SU-DHL-6 (cell line): ENCODE results near the gene CTRL.

Experiments used
- EZH2phosphoT487 ChIP-seq: fragments of 200-600 bp; sonication (generic), shearing (Covaris generic); conservative IDR thresholded peaks from 2 replicates; pipeline ENCODE4 v1.6.1; 2018; ENCODE audit warnings: mild to moderate bottlenecking, antibody characterized with exemption, low read length, moderate library complexity, mixed read lengths
- TF ChIP-seq, protein P1 (sequence below): fragments of 200-600 bp; sonication (generic); IDR thresholded peaks from one replicate; pipeline ENCODE4 v1.5.1; 2017; ENCODE audit warnings: antibody characterized with exemption, mild to moderate bottlenecking, low read length, moderate library complexity; ENCODE audit not compliant: insufficient read depth, poor library complexity, severe bottlenecking

DNA sequence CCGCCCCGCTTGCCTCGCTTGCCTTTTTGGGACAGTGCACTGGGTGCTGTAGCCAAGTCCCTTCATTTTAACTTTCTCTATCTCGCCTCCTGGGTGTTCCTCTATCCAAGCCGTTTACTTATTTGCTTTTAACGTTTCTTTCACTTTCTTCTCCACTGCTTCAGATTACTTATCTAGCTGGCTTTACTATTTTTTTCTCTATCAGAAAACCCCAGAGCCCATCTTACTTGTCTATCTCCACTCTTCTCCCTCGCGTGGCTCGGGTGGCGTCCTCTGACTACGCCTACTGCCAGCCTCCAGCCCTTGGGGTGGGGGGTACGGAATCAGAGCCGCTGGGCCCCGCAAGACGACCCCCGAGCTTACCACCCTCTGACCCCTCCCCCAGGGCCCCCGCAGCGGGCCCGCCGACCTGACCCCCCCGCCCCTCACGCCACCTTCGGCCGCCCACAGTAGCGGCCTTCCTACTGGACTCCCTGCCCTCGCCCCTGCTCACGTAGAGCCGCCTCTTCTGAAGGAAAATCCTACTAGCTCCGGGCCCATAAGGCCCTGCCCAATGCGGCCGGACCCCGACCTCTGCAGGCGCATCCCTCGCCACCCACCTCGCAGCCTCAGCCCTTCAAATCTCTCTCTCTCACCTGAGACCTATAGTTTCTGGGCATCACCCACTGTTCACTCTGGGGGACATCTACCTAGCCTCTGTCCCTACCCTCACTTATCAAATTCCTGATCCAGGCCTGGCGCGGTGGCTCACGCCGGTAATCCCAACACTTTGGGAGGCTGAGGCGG lies 37.8 kb upstream of the CTRL start:
- TF ChIP-seq, protein P1, sequence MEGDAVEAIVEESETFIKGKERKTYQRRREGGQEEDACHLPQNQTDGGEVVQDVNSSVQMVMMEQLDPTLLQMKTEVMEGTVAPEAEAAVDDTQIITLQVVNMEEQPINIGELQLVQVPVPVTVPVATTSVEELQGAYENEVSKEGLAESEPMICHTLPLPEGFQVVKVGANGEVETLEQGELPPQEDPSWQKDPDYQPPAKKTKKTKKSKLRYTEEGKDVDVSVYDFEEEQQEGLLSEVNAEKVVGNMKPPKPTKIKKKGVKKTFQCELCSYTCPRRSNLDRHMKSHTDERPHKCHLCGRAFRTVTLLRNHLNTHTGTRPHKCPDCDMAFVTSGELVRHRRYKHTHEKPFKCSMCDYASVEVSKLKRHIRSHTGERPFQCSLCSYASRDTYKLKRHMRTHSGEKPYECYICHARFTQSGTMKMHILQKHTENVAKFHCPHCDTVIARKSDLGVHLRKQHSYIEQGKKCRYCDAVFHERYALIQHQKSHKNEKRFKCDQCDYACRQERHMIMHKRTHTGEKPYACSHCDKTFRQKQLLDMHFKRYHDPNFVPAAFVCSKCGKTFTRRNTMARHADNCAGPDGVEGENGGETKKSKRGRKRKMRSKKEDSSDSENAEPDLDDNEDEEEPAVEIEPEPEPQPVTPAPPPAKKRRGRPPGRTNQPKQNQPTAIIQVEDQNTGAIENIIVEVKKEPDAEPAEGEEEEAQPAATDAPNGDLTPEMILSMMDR, result no peak
- TF ChIP-seq EZH2phosphoT487, result no peak
